T-helper 2 cell treated with Interferon-gamma antibody and Interleukin-4, amounts not matched to agents 5 μg/mL and 100 μg/mL, for 36 hours (primary cell): ENCODE measurements around the gene PHKG2.

Source experiments
- DNase-seq: peaks from one replicate; pipeline ENCODE4 v3.0.0; 2021; ENCODE audit warnings: low spot score
- H3K27ac Mint-ChIP-seq: one replicate; pipeline ENCODE4 v1.8.0; 2021; ENCODE audit warnings: mild to moderate bottlenecking, mixed read lengths
- H3K27me3 Mint-ChIP-seq: one replicate; pipeline ENCODE4 v1.8.0; 2021; ENCODE audit warnings: low read depth, mixed read lengths
- H3K36me3 Mint-ChIP-seq: one replicate; pipeline ENCODE4 v1.8.0; 2021; ENCODE audit warnings: low read depth, mixed read lengths
- H3K4me1 Mint-ChIP-seq: one replicate; pipeline ENCODE4 v1.8.0; 2021; ENCODE audit warnings: low read depth, mixed read lengths
- H3K4me3 Mint-ChIP-seq: one replicate; pipeline ENCODE4 v1.8.0; 2022; ENCODE audit warnings: mild to moderate bottlenecking, moderate library complexity, mixed read lengths
- H3K9me3 Mint-ChIP-seq: one replicate; pipeline ENCODE4 v1.8.0; 2021; ENCODE audit warnings: mixed read lengths

Gene PHKG2

GRCh38 chr16:30721167-30721566 is 27.1 kb upstream of the PHKG2 start:
- no peak for DNase-seq
- no peak overlapping the region for H3K27ac Mint-ChIP-seq
- H3K27me3 Mint-ChIP-seq, result no peaks in the 10 kb centered on the region
- peaks cover 75% of the 10 kb centered on the region for H3K36me3 Mint-ChIP-seq
- H3K9me3 Mint-ChIP-seq, result no peaks in the 10 kb centered on the region
- H3K4me3 Mint-ChIP-seq, result no peak overlapping the region
- H3K4me1 Mint-ChIP-seq, result peaks cover 6% of the 10 kb centered on the region

GRCh38 chr16:30721606-30722005 is 26.6 kb upstream of the PHKG2 start:
- peaks cover 4% of the 10 kb centered on the region for H3K4me1 Mint-ChIP-seq
- H3K27me3 Mint-ChIP-seq, result no peaks in the 10 kb centered on the region
- peaks cover 71% of the 10 kb centered on the region for H3K36me3 Mint-ChIP-seq
- no peak for DNase-seq
- H3K4me3 Mint-ChIP-seq, result no peak overlapping the region
- H3K27ac Mint-ChIP-seq, result peak overlapping the region; percentile 5
- H3K9me3 Mint-ChIP-seq, result no peaks in the 10 kb centered on the region

GRCh38 chr16:30722443-30722842 is 25.8 kb upstream of the PHKG2 start:
- Mint-ChIP-seq H3K36me3 (peaks cover 67% of the 10 kb centered on the region), H3K27ac (no peak overlapping the region)

GRCh38 chr16:30722916-30723315 is 25.3 kb upstream of the PHKG2 start:
- Mint-ChIP-seq H3K4me1 (peaks cover 4% of the 10 kb centered on the region), H3K27ac (no peak overlapping the region), H3K4me3 (no peak overlapping the region)

More at GRCh38 chr16:30722443-30722842, 25.8 kb upstream of the PHKG2 start:
- Mint-ChIP-seq H3K27me3 (no peaks in the 10 kb centered on the region), H3K4me3 (no peak overlapping the region), H3K4me1 (peaks cover 4% of the 10 kb centered on the region), H3K9me3 (no peaks in the 10 kb centered on the region)
- no peak for DNase-seq

DNA sequence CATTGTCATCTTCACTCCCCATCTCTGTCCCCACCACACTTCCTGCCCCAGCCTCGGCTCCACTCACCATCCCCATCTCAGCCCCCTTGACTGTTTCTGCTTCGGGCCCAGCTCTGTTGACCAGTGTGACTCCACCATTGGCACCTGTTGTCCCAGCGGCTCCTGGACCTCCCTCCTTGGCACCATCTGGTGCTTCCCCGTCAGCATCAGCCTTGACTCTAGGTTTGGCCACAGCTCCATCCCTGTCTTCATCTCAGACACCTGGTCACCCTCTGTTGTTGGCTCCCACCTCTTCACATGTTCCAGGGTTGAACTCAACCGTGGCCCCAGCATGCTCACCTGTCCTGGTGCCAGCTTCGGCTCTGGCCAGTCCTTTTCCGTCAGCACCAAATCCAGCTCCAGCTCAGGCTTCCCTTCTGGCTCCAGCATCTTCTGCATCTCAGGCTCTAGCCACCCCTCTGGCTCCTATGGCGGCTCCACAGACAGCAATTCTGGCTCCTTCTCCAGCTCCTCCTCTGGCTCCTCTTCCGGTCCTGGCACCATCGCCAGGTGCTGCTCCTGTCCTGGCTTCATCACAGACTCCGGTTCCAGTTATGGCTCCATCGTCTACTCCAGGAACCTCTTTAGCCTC is 24.4 kb upstream of the PHKG2 start:
- no peak for DNase-seq
- Mint-ChIP-seq H3K27ac (no peak overlapping the region), H3K4me3 (no peak overlapping the region)

More at GRCh38 chr16:30722916-30723315, 25.3 kb upstream of the PHKG2 start:
- no peak for DNase-seq
- H3K27me3 Mint-ChIP-seq, result no peaks in the 10 kb centered on the region
- H3K9me3 Mint-ChIP-seq, result no peaks in the 10 kb centered on the region
- peaks cover 67% of the 10 kb centered on the region for H3K36me3 Mint-ChIP-seq

DNA sequence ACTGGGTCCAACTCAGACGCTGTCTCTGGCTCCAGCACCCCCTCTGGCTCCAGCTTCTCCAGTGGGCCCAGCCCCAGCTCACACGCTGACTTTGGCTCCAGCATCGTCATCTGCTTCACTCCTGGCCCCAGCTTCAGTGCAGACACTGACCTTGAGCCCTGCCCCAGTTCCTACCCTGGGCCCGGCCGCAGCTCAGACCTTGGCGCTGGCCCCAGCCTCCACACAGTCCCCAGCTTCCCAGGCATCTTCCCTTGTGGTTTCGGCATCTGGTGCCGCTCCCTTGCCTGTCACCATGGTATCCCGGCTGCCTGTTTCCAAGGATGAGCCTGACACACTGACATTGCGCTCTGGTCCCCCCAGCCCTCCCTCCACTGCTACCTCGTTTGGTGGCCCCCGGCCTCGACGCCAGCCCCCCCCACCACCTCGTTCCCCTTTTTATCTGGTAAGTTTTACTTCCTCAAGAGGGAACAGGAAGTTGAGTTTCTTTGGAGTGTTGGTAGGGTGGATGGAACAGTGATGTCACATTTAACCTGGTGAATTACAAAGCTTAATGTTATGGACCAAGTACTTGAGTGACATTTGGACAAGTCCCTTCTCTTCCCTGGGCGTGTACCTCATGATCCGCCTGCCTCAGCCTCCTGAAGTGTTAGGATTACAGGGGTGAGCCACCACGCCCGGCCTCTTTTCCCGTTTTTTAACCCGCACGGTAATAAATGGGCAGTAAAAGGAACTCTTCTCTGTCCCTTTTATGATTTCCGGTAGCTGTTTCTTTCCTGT is 23.4 kb upstream of the PHKG2 start:
- Mint-ChIP-seq H3K4me3 (no peak overlapping the region), H3K4me1 (peaks cover 7% of the 10 kb centered on the region), H3K36me3 (peaks cover 73% of the 10 kb centered on the region), H3K27me3 (no peaks in the 10 kb centered on the region), H3K27ac (no peak overlapping the region), H3K9me3 (no peaks in the 10 kb centered on the region)
- DNase-seq, result no peak

More for the DNA sequence above, 24.4 kb upstream of the PHKG2 start:
- H3K4me1 Mint-ChIP-seq, result peaks cover 4% of the 10 kb centered on the region
- H3K36me3 Mint-ChIP-seq, result peaks cover 69% of the 10 kb centered on the region
- no peaks in the 10 kb centered on the region for H3K9me3 Mint-ChIP-seq
- H3K27me3 Mint-ChIP-seq, result no peaks in the 10 kb centered on the region

- no peaks in the 10 kb centered on the region for H3K27me3 Mint-ChIP-seq
- H3K36me3 Mint-ChIP-seq, result peaks cover 73% of the 10 kb centered on the region
- no peak overlapping the region for H3K4me3 Mint-ChIP-seq
- no peaks in the 10 kb centered on the region for H3K9me3 Mint-ChIP-seq
- H3K4me1 Mint-ChIP-seq, result peaks cover 7% of the 10 kb centered on the region
- H3K27ac Mint-ChIP-seq, result no peak overlapping the region
- DNase-seq, result no peak
Observed at GRCh38 chr16:30725418-30725792, 22.8 kb upstream of the PHKG2 start.

GRCh38 chr16:30728321-30728720 is 19.9 kb upstream of the PHKG2 start:
- no peak overlapping the region for H3K4me3 Mint-ChIP-seq
- no peaks in the 10 kb centered on the region for H3K9me3 Mint-ChIP-seq

GRCh38 chr16:30728899-30729672 is 19.1 kb upstream of the PHKG2 start:
- Mint-ChIP-seq H3K27ac (peak overlapping the region; percentile 6), H3K4me1 (peaks cover 7% of the 10 kb centered on the region), H3K36me3 (peaks cover 62% of the 10 kb centered on the region), H3K4me3 (no peak overlapping the region), H3K9me3 (no peaks in the 10 kb centered on the region), H3K27me3 (no peaks in the 10 kb centered on the region)
- DNase-seq, result no peak

More at GRCh38 chr16:30728321-30728720, 19.9 kb upstream of the PHKG2 start:
- no peaks in the 10 kb centered on the region for H3K27me3 Mint-ChIP-seq
- DNase-seq, result no peak
- H3K4me1 Mint-ChIP-seq, result peaks cover 7% of the 10 kb centered on the region
- H3K36me3 Mint-ChIP-seq, result peaks cover 63% of the 10 kb centered on the region
- no peak overlapping the region for H3K27ac Mint-ChIP-seq

GRCh38 chr16:30731411-30731810 is 16.8 kb upstream of the PHKG2 start:
- no peak for DNase-seq
- H3K9me3 Mint-ChIP-seq, result no peaks in the 10 kb centered on the region
- no peak overlapping the region for H3K27ac Mint-ChIP-seq
- H3K4me1 Mint-ChIP-seq, result peaks cover 3% of the 10 kb centered on the region
- H3K27me3 Mint-ChIP-seq, result no peaks in the 10 kb centered on the region
- no peak overlapping the region for H3K4me3 Mint-ChIP-seq
- peaks cover 58% of the 10 kb centered on the region for H3K36me3 Mint-ChIP-seq

DNA sequence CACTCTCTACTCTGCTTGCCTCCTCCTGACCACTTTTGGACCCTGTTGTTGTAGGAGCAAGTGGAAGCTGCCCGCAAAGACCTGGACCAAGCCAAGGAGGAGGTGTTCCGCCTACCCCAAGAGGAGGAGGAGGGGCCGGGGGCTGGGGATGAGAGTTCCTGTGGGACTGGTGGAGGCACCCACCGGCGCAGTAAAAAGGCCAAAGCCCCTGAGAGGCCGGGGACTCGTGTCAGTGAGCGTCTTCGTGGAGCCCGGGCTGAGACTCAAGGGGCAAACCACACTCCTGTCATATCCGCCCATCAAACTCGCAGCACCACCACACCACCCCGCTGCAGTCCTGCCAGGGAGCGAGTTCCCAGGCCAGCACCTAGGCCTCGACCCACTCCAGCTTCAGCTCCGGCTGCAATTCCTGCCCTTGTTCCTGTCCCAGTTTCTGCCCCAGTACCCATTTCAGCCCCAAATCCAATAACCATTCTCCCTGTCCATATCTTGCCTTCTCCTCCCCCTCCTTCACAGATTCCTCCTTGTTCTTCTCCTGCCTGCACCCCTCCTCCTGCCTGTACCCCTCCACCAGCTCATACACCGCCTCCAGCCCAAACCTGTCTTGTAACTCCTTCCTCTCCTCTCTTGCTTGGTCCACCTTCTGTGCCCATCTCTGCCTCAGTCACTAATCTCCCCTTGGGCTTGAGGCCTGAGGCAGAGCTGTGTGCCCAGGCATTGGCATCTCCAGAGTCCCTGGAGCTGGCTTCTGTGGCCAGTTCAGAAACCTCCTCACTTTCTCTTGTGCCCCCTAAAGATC is 11.0 kb upstream of the PHKG2 start:
- Mint-ChIP-seq H3K9me3 (no peaks in the 10 kb centered on the region), H3K27me3 (no peaks in the 10 kb centered on the region), H3K36me3 (peaks cover 74% of the 10 kb centered on the region), H3K27ac (peak overlapping the region; percentile 6), H3K4me1 (no peaks in the 10 kb centered on the region), H3K4me3 (no peak overlapping the region)
- no peak for DNase-seq

GRCh38 chr16:30737794-30738648 is 10.2 kb upstream of the PHKG2 start:
- H3K36me3 Mint-ChIP-seq, result peaks cover 70% of the 10 kb centered on the region
- no peak for DNase-seq
- H3K27ac Mint-ChIP-seq, result peak overlapping the region; percentile 6
- no peak overlapping the region for H3K4me3 Mint-ChIP-seq
- no peaks in the 10 kb centered on the region for H3K9me3 Mint-ChIP-seq
- H3K4me1 Mint-ChIP-seq, result no peaks in the 10 kb centered on the region
- H3K27me3 Mint-ChIP-seq, result no peaks in the 10 kb centered on the region
